Lower leg skin (tissue), 4 donors: ENCODE measurements around the gene AUTS2. TPM values are rescaled to one million over a fixed set of nuclear protein-coding genes. Genes with fewer than 3 reads are reported as not detected.

ENCODE experiments used
- DNase-seq, 2 donors: peaks; one replicate each; pipeline ENCODE4 v3.0.0-alpha.2; 2019; ENCODE audit warnings: low spot score in 2 of 2
- H3K4me3 ChIP-seq: fragments of 200-600 bp; sonication (generic); 2 replicates; pipeline ENCODE4 v1.5.1; 2017; ENCODE audit warnings: mild to moderate bottlenecking, low read depth; ENCODE audit not compliant: poor library complexity, severe bottlenecking
- CTCF ChIP-seq, 3 donors: fragments of 450-650 bp; IDR thresholded peaks; one replicate each; pipeline ENCODE4 v1.5.1; 2016; ENCODE audit warnings: antibody characterized with exemption in 3 of 3, mild to moderate bottlenecking in 3 of 3, moderate library complexity in 2 of 3
- POLR2A ChIP-seq, 2 donors: fragments of 450-650 bp; IDR thresholded peaks; one replicate each; pipeline ENCODE4 v1.6.1; 2016 to 2017; ENCODE audit warnings: antibody characterized with exemption in 2 of 2, mild to moderate bottlenecking in 1 of 2, moderate library complexity in 1 of 2
- WGBS, 2 donors: methylation state at CpG; one replicate each; pipeline ENCODE4 v1.1.5; 2018; 5-methylcytosine and 5-hydroxymethylcytosine counted together
- intact Hi-C: fragments of 100-400 bp; cut with DNase I; formaldehyde crosslinking; loops from one replicate; pipeline ENCODE4 v1.15.0; 2023; ENCODE audit warnings: low total_unique reads
- total RNA-seq, 4 donors: library from RNA; depleted of rRNA; stranded (reverse); fragments of >200 nt; gene quantifications; one replicate each; pipeline ENCODE4 v1.1.0, GENCODE V29; 2016

AUTS2 gene
- total RNA-seq, 4 donors from 2014 or later = 30.8 to 41.9 (median 40.5) TPM

GRCh38 chr7:69789563-69789962, 191.3 kb downstream of the AUTS2 start:
- DNase-seq = no peak
- H3K4me3 ChIP-seq = no peak overlapping the region
- 67 to 86% methylated on average over 2 of the region's 2 CpGs for WGBS, 2 donors
- intact Hi-C loops = no loop called here
- TF ChIP-seq CTCF (IDR thresholded peaks at IDR 0.05) (no peak), POLR2A (IDR thresholded peaks at IDR 0.05) (no peak)

- WGBS, 2 donors = 82 to 86% methylated on average over 7 of the region's 7 CpGs
- intact Hi-C loops = no loop called here
- DNase-seq = no peak
- TF ChIP-seq POLR2A (IDR thresholded peaks at IDR 0.05) (no peak), CTCF (IDR thresholded peaks at IDR 0.05) (no peak)
- no peak overlapping the region for H3K4me3 ChIP-seq
These were observed 192.9 kb downstream of the AUTS2 start for GRCh38 chr7:69790977-69791724.

GRCh38 chr7:69791739-69792138, 193.5 kb downstream of the AUTS2 start:
- H3K4me3 ChIP-seq = no peak overlapping the region
- DNase-seq = no peak
- TF ChIP-seq POLR2A (IDR thresholded peaks at IDR 0.05) (no peak), CTCF (IDR thresholded peaks at IDR 0.05) (no peak)
- intact Hi-C loops = no loop called here
- 86 to 87% methylated on average over 1 of the region's 1 CpG for WGBS, 2 donors

GRCh38 chr7:69795932-69796331, 197.7 kb downstream of the AUTS2 start:
- 87 to 88% methylated on average over 5 of the region's 5 CpGs for WGBS, 2 donors
- DNase-seq = no peak
- intact Hi-C loops = no loop called here
- no peak overlapping the region for H3K4me3 ChIP-seq
- TF ChIP-seq POLR2A (IDR thresholded peaks at IDR 0.05) = no peak
- TF ChIP-seq CTCF (IDR thresholded peaks at IDR 0.05) = no peak

- no peak overlapping the region for H3K4me3 ChIP-seq
- DNase-seq = no peak
- TF ChIP-seq POLR2A (IDR thresholded peaks at IDR 0.05) = no peak
- no peak for TF ChIP-seq CTCF (IDR thresholded peaks at IDR 0.05)
- intact Hi-C loops = no loop called here
- 93 to 95% methylated on average over 2 of the region's 2 CpGs for WGBS, 2 donors
These were observed 198.1 kb downstream of the AUTS2 start for GRCh38 chr7:69796416-69796815.
